HG03460 (cell line): Measurements from ENCODE around the gene FAT1.

Source experiments
- ATAC-seq: cut with Tn5 transposase; IDR thresholded peaks from one replicate; pipeline ENCODE4 v1.9.1; 2021; ENCODE audit not compliant: unreplicated experiment

FAT1 gene

DNA sequence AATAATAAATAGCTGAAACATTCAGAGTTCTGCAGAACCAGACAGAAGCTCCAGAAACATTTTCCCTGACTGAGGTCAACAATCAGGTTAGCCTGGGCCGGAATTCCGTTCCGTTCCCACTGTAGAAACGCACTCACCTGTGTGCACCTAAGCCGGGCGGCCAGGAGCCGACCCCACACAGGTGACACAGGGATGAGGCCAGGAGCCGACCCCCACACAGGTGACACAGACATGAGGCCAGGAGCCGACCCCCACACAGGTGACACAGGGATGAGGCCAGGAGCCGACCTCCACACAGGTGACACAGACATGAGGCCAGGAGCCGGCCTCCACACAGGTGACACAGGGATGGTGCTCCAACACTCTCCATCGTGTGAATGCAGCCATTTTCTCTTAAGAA is 21.9 kb downstream of the FAT1 start:
- no peak for ATAC-seq

DNA sequence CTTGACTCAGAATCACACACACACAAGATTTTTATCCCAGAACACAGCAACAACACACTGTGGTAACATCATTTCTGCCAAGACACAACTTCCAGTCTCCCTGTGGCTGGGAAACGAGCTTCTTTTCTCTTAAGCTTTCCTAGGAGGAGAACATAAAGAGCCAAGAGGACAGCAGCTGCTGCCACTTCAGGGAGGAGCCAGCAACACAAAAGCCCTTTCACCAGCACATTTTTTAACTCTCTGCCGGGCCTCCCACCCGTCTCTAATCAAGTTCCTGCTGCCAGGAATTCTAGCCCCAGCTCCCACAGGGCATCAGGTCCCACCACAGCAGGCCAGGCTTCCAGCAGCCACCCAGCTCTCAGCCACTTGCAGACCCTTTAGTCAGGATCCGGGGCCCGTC is 22.4 kb downstream of the FAT1 start:
- ATAC-seq, result no peak

DNA sequence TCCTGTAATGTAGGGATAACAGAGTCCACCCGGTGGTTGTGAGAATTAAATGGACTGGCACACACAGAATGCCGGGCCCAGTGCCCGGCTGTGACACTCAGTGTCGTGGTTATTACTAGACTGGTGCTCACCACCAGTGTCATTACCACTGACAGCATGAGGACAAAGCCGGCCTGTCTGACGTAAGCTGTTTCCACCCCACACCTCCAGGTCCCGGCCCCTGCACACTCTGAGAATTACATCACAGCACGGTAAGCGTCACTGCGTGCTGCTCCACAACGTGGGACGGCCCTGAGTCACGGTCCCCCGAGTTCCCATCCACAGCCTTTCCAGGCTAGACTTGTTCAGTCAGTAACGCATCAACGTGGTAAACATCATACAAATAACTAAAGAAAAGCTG is 22.9 kb downstream of the FAT1 start:
- no peak for ATAC-seq

DNA sequence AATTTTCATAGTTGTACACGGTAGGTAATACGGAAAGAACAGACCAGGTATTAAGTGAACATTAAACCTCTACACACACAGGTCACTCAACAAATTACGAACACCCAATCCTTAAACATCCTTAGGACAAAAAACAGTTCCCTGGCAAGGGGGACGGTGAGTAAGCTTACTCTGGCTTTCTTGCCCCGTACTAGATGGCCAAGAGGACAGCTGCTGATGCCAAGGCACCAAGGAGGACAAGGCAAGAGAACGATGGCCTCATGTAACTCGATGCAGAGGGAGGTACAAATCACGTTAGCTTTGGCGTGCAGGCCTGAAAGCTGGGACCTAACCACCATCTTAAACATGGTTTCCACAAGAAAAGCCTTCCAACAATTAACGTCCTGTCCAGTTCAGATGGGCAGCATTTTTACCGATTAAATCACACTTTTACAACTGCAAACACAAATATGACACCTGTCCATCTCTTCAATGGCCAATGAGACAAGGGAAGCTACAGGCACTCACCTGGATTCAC is 23.7 kb downstream of the FAT1 start:
- no peak for ATAC-seq

DNA sequence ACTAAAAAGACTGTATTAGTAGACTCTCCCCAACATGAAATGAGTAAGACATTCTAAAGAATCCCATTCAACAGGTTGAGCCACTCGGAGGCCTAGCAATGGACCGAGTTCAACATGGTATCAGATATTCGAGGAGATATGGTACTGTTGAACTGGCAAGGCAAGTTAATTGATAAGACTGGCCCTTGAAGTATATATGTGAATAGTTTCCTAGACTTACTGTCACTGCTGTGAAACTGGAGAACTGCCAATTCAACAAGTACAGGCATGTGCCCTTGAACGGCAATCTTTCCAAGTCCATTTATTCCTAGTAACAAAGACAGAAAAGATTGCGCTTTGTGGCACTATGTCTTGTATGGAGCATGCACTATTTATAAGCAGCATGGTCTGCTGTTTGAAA is 24.4 kb downstream of the FAT1 start:
- ATAC-seq, result no peak

DNA sequence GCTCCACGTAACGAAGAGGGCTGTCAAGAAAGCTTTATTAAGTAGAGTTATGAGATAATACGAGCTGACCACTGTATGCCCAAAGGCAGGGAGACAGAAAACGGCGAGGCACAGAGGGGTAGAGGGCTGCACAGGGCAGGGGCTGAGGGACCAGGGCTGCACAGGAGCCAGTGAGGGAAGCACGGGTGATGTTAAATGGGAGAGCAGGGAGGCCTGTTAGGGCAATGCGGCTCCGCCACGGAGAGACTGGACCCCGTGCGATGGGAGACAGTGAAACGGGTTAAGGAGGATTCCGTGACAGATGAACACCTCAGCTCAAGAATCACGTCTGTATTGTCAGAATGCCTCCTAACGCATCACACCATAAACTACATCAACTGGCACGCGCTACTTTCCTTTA is 25.1 kb downstream of the FAT1 start:
- ATAC-seq, result no peak

DNA sequence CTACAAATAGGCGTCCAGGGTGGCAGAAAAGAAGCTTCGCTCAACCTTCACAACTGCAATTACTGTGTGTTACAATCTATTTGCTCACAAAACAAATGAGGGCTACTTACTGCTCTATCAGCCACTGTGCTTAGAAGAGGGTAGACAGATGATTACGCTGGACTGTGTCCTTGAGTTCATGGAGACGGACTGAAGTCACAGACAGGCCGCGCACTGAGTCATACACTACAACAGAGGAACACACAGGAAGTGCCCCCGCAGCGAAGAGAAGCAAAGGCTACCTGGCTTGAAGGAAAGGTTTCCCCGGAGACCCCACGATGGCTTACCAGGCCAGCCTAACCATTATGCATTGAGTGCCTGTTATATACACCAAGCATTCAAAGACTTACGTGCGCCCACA is 25.6 kb downstream of the FAT1 start:
- no peak for ATAC-seq

DNA sequence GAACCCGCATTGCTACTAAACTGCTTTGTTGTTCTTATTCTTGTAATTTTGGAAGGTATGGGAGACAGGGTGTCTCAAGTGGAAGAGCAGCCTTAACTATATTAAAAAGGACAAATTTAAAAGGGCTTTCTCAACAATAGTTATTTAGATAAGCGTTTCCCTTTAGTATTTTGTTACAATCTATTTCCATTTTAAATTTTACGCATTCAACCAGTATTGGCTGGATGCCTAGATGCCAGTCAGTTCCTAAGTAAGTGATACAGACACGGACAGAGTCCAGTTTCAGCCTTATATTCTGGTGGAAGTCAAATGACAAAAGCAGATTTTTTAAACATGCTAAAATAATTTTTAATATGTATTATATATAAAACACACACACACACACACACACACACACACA is 28.3 kb downstream of the FAT1 start:
- no peak for ATAC-seq

DNA sequence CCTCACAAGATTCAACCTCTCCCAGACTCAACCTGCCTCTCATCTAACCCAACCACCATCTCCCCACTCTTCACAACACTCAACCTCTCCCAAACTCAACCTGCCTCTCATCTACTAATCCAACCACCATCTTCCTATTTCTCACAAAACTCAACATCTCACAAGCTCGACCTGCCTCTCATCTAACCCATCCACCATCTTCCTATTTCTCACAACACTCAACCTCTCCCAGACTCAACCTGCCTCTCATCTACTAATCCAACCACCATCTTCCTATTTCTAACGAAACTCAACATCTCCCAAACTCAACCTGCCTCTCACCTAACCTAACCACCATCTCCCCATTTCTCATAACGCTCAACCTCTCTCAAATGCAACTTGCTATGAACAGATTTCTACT is 29.8 kb downstream of the FAT1 start:
- ATAC-seq, result no peak

DNA sequence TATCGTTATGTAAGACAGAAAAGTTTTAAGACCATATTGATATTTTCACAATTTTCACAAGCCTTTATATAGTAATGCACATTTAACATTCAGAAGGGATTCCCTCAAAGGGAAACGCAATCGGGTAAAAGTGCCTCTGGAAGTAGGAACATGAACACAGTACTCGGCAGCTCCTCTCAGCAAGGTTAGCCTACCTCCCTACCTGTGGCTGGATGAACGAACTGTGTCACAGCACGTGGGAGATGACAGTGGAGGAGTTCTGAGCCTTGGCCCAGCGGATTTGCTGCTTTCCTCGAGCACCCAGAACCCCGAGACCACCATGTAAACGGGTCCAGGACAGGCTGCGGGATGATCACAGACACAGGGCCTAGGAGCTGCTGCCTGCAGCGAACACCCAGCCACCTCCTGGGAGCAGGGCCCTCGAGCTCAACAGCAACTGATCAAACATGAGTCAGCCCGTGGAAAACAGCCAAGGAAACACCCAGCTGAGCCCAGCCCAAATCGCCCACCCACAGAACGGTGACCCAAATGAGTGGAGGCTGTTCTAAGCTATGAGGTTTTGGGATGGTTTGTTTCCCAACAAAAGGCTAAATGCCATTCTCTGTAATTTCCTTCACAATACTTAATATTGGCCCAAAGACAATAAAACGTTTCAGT is 30.4 kb downstream of the FAT1 start:
- ATAC-seq, result no peak

DNA sequence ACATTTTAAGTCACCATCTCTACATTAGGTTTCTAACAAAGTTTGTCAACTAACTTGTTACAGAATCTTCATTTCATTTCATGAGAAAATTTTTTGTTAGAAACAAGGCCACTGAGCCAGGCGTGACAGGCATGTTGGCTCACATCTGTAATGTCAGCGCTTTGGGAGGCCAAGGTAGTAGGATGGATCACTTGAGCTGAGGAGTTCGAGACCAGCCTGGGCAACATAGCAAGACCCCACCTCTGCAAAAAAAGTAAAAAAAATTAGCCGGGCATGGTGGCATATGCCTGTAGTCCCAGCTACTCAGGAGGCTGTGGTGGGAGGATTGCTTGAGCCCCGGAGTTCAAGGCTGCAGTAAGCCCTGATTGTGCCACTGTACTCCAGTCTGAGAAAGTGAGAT is 32.3 kb downstream of the FAT1 start:
- ATAC-seq, result no peak

DNA sequence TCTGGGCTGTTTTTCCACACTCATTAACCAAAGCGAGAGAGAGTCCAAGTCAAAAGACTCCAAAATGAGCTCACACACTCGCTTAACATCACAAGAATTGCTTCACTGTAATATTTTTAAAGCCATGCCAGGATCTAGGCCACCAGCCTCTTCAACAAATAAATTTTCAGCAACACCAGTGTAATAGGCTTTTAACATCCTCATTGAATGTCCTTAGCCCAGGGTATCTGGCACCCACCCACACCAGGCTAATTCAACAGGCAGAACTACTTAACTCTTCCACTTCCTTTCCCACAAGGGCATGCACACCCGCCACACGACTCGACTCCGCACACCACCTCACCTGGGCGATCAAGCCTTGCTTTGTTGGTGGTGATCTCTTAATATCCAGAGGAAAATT is 34.2 kb downstream of the FAT1 start:
- no peak for ATAC-seq

DNA sequence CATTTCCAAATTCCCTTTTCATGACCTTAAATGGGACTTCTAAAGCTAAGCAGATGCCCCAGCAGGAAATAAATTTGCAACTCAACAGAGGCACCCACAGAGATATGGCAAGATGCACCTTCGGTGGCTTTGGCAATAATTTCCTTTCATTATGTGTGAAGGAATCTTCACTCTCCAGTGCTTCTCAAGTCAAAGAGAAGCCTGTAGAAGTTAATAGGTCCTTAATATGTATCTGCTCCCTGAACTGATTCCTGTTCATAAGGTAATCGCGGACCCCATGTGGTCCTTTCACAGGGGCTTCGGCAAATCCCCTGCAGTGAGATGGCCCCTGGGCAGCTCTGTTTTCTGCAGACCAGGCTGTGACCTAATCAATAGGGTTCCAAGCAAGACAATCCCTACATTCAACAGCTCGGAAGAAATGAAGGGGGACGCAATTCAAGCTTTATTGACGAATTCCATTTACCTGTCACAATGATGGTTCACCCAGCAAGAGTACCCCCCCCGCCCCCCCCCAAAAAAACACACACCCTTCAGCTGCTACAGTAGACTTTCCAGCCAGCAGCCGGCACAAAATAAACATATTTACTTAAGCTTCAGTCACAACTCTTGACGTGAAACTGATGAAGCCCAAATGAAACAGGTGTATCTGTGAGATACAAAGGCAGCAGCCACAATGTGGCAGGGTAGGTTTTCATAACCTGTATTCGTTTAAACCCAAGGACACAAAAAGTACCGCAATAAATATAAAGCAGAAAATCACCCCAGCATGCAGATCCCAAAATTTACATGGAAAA is 35.3 kb downstream of the FAT1 start:
- ATAC-seq, result no peak

DNA sequence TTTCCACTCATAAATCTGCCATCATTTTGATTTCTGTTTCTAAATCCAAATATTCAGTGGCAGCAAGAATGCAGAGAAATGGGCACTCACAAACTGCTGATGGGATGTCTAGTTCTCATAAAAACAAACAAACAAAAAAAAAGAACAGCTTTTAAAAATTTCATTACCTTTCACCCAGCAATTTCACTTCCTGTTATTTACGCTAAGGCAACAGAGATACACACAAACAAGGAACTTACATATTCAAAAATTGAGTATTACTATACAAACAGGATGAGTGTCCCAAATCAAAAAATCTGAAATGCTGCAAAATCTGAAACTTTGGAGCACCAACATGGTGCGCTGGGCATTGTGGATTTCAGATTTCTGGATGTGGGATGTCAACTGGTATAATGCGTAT is 36.4 kb downstream of the FAT1 start:
- ATAC-seq, result no peak

DNA sequence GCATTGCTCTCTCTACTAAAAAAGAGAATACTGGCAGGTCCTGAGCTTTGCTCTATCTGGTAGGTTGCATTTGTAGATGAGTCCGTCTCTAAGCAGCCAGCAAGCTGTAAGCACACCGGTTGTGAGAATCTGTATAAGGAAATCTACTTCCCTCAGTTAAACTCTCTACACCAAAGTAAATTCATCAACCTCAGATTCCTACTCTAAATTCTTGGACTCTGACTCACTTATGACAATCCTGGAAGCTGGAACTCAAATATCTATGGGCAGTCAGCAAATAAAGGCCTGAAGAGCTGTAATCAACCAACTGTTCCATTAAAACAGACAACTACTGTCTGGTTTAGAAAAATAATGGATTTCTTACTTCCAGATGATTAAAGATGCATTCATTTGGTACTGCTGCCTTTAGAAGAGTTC is 37.9 kb downstream of the FAT1 start:
- no peak for ATAC-seq

DNA sequence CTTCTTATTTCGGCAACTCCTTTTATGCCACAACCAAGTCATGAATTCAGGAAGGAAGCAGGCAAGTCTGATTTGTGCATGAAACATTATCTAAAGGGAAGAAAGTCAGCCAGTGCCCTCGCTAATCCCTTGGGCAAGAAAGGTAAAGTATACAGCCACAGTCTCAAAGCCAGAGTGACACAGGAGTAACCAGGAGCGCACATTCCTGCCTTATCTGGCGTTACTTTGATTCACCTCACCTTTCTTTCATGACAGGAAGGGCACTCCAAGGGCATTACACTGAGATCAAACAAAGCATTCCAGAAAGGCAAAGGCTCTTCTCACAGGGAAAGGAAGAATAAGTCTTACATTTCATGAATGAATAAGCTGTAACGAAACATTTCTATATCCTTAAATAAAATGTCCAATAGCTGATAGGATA is 38.8 kb downstream of the FAT1 start:
- no peak for ATAC-seq

DNA sequence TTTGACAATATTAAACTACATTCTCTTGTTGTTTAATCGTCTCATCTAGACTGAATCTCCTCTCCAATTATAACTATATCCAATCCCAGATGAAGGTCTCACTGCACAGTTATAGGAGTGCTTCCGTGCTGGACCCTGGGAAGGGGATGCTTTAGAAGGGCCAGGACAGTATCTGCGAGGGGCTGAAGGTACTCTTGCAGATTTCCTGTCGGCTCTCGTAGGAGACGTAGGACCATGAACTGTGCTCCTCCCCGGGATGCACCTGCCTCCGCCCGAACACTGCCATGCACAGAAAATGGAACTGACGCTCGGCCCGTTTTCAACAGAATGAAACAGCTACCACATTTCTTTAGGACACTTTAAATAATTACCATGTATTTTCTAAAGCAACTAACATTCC is 39.4 kb downstream of the FAT1 start:
- ATAC-seq, result no peak

DNA sequence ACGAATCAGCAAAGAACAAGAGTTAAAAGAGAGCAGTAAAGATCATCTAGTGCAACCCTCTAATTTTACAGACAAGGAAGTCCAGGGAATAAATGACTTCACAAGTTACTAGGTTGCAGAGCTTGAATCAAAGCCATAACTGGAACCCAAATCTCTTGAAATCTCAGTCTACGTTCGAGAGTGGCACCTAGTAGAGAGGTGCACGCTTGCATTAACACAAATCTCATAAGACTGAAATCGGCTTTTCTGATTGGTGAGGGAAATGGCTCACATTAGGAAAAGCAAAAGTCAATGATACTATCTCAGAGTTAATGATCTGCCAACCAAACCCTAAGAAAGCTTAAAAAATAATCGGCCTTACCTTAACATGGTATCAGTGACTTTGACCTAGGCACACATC is 43.0 kb downstream of the FAT1 start:
- no peak for ATAC-seq

DNA sequence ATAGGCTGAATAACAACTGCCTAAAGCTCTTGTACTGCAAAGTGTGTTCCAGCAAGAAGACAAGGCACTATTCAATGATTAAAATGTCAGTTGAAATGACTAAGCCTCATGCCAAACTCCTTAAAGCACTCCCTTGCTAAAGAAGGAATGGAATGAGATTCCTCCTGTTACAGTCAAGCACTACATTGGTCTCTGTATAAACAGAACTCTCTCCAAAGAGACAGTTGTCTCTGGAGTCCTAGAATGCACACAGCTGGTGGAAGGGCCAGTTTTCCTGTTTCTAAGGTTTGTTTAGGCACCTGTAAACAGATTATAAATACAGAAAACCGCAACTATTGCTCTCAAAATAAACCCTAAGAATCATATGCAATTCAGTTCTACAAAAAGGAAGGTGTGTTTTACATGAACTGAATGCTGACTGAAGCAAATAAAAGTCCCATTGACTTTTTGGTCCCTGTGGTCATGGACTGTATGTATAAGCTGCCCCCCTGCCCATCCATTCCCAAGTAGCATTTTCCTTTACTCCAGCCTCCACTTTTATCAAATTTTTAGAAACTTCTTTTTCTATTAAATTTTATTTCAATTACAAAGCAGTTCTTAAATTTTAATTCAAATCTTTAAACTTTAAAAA is 47.0 kb downstream of the FAT1 start:
- no peak for ATAC-seq

DNA sequence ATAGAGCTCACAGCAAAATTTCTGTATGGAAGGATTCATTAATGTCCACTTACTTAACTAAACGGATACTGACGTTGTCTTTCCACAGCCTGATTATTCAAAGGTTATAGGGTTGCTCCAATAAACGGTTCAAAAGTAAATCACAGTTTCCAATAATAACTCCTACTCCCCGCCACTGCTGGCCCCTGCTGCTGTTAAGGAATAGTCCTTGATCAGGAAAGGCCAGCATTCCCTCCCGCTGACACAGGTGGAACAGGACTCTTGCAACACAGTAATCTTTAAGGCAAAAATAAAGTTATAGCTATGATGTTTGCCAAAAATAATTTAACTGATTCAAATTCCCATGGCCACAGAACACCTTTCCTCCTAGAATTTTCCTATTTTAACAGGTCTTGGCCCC is 53.9 kb downstream of the FAT1 start:
- no peak for ATAC-seq

DNA sequence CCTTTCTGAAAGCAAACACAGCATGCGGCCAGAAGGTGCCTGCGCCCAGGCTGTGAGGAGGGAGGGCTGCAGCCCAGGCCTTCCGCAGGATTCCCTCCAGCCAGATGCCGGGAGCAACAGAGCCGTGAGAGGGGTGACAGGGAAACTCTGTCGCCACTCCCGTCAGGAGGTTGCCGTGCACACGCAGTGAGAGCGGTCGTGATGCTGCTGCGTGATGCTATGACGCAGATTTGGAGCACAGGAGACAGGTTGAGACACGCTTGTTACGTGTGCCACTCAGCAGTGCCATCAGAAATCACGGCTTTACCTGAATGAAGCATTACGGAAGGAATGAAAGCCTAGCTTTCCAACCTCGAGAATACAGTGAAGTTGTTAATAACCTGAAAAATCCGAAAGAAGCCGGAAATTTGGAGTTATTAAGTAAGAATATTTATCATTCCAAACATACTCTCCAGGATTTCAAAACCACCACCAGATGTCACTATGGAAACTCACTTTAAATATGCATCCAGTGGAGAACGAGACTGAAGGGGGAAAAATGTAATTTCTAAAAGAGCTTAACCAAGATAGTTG is 54.4 kb downstream of the FAT1 start:
- no peak for ATAC-seq

DNA sequence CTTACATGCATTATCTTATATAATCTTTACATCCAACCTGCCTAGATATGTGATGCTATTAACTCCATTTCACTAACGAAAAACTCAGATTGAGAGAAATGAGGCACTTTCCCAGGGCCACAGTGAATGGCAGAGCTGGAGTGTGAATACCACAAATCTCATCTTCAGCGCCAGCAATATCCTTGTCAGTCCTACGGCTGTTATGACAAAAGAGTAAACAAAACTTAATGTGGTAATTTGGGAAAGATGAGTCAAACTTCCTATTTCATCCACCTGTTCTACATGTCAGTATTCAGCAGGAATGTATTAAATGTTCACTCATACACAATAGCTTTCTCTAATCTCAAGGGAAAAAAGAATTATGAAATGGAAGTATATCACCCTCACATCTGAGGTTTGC is 56.9 kb downstream of the FAT1 start:
- ATAC-seq, result no peak
